Endothelial cell of umbilical vein (primary cell): ENCODE data around the gene TXLNA.

Experiments used
- CTCF ChIP-seq, 2 donors: IDR thresholded peaks; 1 replicate in 1 of 2; 2 replicates in 1 of 2; pipeline ENCODE4 v1.5.1; 2011; ENCODE audit warnings: low read length in 2 of 2, mild to moderate bottlenecking in 2 of 2, moderate library complexity in 2 of 2, control low read depth in 1 of 2, inconsistent platforms in 1 of 2, low read depth in 1 of 2; ENCODE audit not compliant: insufficient read depth in 1 of 2; ENCODE audit errors: extremely low read depth in 1 of 2
- POLR2A ChIP-seq: IDR thresholded peaks from 2 replicates; pipeline ENCODE4 v1.6.1; 2012; ENCODE audit warnings: low read depth, mild to moderate bottlenecking, control low read depth, low read length

- TF ChIP-seq POLR2A: no peak
- no peak for TF ChIP-seq CTCF (IDR thresholded peaks at IDR 0.05; ENCODE audit: extremely low read depth in 1 of 2, insufficient read depth in 1 of 2, low read depth in 1 of 2, low read length in 2 of 2)
Measured at GRCh38 chr1:32201011-32201855, 21.8 kb downstream of the TXLNA start.
